ENCODE measurements around the gene DUSP1. TPM values are rescaled to one million over a fixed set of nuclear protein-coding genes. Genes with fewer than 3 reads are reported as not detected.

Gene DUSP1
- total and polyA plus RNA-seq, 2 of the 13 experiments (the other 11 are each of a cell fraction or from before 2014, with no cell fraction given) = 27.1 to 55.5 TPM

DNA sequence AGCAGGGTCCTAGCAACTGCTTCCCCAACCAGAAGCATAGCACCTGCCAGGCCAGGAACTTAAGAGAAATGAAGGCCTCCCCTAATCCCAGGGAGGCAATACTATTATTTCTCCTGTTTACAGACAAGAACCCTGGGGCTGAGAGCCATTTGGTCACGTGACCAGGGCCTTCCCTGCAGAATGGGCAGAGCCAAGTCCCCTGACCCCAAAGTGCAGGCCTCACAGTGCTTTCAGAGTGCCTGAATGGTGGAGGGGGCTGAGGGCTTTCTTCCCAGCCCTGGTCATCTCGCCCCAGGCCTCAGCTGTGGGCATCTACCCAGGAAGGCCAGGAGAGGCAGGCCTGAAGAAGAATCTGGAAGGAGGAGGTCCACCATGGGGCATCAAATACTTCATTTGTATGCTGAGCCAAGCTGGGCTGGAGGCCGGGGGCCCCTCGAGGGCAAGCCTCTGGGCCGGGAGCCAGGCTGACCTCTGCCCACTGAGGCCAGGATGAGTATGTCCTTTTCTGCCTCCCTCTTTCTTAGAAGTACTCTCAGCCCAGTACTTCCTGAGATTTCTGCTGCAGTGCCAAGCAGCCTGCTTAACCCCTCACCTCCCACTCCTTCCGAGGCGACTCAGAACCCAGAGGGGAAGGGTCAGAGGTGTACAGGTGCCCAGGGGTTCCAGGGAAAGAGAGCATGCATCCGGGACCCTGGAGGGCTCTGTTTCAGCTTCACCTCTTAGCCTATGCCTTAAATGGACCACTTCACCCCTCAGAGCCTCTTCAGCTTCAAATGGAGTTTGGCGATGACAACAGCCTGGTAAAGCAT is 18.9 kb upstream of the DUSP1 start (continued):
- TF ChIP-seq, protein P1, sequence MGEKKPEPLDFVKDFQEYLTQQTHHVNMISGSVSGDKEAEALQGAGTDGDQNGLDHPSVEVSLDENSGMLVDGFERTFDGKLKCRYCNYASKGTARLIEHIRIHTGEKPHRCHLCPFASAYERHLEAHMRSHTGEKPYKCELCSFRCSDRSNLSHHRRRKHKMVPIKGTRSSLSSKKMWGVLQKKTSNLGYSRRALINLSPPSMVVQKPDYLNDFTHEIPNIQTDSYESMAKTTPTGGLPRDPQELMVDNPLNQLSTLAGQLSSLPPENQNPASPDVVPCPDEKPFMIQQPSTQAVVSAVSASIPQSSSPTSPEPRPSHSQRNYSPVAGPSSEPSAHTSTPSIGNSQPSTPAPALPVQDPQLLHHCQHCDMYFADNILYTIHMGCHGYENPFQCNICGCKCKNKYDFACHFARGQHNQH (CRISPR knock-in tag; IDR thresholded peaks at IDR 0.05) = 0 out of 2 replicates have a peak, but pooled peaks have one; percentile 13
- TF ChIP-seq ZNF567 (CRISPR knock-in tag; IDR thresholded peaks at IDR 0.05; ENCODE audit: borderline replicate concordance) = no peak
- TF ChIP-seq, protein P2, sequence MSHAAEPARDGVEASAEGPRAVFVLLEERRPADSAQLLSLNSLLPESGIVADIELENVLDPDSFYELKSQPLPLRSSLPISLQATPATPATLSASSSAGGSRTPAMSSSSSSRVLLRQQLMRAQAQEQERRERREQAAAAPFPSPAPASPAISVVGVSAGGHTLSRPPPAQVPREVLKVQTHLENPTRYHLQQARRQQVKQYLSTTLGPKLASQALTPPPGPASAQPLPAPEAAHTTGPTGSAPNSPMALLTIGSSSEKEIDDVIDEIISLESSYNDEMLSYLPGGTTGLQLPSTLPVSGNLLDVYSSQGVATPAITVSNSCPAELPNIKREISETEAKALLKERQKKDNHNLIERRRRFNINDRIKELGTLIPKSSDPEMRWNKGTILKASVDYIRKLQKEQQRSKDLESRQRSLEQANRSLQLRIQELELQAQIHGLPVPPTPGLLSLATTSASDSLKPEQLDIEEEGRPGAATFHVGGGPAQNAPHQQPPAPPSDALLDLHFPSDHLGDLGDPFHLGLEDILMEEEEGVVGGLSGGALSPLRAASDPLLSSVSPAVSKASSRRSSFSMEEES (CRISPR knock-in tag; IDR thresholded peaks at IDR 0.05) = 0 out of 2 replicates have a peak, but pooled peaks have one; percentile 46
- TF ChIP-seq, protein P3, sequence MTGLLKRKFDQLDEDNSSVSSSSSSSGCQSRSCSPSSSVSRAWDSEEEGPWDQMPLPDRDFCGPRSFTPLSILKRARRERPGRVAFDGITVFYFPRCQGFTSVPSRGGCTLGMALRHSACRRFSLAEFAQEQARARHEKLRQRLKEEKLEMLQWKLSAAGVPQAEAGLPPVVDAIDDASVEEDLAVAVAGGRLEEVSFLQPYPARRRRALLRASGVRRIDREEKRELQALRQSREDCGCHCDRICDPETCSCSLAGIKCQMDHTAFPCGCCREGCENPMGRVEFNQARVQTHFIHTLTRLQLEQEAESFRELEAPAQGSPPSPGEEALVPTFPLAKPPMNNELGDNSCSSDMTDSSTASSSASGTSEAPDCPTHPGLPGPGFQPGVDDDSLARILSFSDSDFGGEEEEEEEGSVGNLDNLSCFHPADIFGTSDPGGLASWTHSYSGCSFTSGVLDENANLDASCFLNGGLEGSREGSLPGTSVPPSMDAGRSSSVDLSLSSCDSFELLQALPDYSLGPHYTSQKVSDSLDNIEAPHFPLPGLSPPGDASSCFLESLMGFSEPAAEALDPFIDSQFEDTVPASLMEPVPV (CRISPR knock-in tag; IDR thresholded peaks at IDR 0.05) = 0 out of 2 replicates have a peak, but pooled peaks have one; percentile 21
- TF ChIP-seq, protein P4, sequence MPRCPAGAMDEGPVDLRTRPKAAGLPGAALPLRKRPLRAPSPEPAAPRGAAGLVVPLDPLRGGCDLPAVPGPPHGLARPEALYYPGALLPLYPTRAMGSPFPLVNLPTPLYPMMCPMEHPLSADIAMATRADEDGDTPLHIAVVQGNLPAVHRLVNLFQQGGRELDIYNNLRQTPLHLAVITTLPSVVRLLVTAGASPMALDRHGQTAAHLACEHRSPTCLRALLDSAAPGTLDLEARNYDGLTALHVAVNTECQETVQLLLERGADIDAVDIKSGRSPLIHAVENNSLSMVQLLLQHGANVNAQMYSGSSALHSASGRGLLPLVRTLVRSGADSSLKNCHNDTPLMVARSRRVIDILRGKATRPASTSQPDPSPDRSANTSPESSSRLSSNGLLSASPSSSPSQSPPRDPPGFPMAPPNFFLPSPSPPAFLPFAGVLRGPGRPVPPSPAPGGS (CRISPR knock-in tag; IDR thresholded peaks at IDR 0.05) = 0 out of 2 replicates have a peak, but pooled peaks have one; percentile 24
- TF ChIP-seq CCAR2 (optimal IDR thresholded peaks at IDR 0.05; ENCODE audit: low read depth, low read length) = no peak
- TF ChIP-seq, protein P5, sequence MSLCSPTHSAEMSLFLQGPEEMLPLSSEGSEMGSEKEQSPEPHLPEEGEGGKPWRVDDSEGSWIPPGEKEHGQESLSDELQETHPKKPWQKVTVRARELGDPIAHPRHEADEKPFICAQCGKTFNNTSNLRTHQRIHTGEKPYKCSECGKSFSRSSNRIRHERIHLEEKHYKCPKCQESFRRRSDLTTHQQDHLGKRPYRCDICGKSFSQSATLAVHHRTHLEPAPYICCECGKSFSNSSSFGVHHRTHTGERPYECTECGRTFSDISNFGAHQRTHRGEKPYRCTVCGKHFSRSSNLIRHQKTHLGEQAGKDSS (CRISPR knock-in tag; IDR thresholded peaks at IDR 0.05; ENCODE audit: borderline replicate concordance, low read depth) = 0 out of 2 replicates have a peak, but pooled peaks have one; percentile 7
- no peak for TF ChIP-seq MLLT10 (CRISPR knock-in tag; IDR thresholded peaks at IDR 0.05)
- no peak for TF ChIP-seq GLI4 (CRISPR knock-in tag; IDR thresholded peaks at IDR 0.05; ENCODE audit: borderline replicate concordance)
- TF ChIP-seq, protein P6, sequence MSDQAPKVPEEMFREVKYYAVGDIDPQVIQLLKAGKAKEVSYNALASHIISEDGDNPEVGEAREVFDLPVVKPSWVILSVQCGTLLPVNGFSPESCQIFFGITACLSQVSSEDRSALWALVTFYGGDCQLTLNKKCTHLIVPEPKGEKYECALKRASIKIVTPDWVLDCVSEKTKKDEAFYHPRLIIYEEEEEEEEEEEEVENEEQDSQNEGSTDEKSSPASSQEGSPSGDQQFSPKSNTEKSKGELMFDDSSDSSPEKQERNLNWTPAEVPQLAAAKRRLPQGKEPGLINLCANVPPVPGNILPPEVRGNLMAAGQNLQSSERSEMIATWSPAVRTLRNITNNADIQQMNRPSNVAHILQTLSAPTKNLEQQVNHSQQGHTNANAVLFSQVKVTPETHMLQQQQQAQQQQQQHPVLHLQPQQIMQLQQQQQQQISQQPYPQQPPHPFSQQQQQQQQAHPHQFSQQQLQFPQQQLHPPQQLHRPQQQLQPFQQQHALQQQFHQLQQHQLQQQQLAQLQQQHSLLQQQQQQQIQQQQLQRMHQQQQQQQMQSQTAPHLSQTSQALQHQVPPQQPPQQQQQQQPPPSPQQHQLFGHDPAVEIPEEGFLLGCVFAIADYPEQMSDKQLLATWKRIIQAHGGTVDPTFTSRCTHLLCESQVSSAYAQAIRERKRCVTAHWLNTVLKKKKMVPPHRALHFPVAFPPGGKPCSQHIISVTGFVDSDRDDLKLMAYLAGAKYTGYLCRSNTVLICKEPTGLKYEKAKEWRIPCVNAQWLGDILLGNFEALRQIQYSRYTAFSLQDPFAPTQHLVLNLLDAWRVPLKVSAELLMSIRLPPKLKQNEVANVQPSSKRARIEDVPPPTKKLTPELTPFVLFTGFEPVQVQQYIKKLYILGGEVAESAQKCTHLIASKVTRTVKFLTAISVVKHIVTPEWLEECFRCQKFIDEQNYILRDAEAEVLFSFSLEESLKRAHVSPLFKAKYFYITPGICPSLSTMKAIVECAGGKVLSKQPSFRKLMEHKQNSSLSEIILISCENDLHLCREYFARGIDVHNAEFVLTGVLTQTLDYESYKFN (CRISPR knock-in tag; conservative IDR thresholded peaks at IDR 0.05) = peak; percentile 31; the same call in 1 of the 2 replicates
- TF ChIP-seq, protein P7, sequence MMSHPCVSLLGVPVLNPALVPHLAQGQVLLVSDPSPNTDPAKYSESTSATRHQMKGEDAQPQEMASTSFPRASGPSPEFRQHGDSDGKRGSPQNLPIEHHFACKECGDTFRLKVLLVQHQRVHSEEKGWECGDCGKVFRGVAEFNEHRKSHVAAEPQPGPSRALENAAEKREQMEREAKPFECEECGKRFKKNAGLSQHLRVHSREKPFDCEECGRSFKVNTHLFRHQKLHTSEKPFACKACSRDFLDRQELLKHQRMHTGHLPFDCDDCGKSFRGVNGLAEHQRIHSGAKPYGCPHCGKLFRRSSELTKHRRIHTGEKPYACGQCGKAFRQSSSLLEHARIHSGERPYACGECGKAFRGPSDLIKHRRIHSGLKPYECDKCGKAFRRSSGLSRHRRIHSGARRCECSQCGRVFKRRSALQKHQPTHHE (CRISPR knock-in tag; IDR thresholded peaks at IDR 0.05; ENCODE audit: borderline replicate concordance) = no peak
- peak; percentile 43; the same call in 1 of the 2 replicates for TF ChIP-seq BCL6 (CRISPR knock-in tag; IDR thresholded peaks at IDR 0.05)
